Right kidney (tissue), 1 donor: ENCODE results near the gene SZT2.
"Not testable (repeated sequence)": the region's sequence is repeated elsewhere in the genome, so short reads cannot be mapped to it uniquely, and the experiment has no call there.

Experiments used
- DNase-seq: peaks from one replicate; pipeline ENCODE4 v3.0.0-alpha.2; 2016

The SZT2 gene

GRCh38 chr1:43360616-43361015 is 29.1 kb upstream of the SZT2 start:
- DNase-seq: no peak

- DNase-seq: no peak
Observed at GRCh38 chr1:43363283-43363934, 26.3 kb upstream of the SZT2 start.

- no peak for DNase-seq
Observed at GRCh38 chr1:43363935-43364525, 25.7 kb upstream of the SZT2 start.

GRCh38 chr1:43365678-43366077 is 24.0 kb upstream of the SZT2 start:
- DNase-seq: no peak

DNA sequence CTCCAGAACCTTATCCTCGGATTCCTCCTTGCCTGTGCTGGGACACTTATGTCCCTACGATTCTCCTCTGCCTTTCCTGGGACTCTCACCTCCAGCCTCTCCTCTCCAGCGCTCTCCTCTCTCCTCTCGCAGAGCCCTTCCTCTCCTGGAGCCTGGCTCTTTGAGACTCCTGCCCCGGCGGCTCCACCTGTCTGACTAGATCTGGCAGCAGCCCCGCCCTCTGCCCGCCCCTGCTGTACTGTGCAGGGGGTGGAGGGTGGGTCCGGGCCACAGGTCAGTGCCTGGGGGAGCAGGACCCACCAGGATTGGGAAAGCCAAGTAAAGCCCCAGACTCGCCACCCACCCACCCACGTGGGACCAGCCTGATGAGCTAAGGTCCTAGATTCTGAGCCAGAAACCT is 23.5 kb upstream of the SZT2 start:
- no peak for DNase-seq

GRCh38 chr1:43366601-43367025 is 23.1 kb upstream of the SZT2 start:
- no peak for DNase-seq

GRCh38 chr1:43367026-43367903 is 22.4 kb upstream of the SZT2 start:
- DNase-seq: peak; percentile 63

DNA sequence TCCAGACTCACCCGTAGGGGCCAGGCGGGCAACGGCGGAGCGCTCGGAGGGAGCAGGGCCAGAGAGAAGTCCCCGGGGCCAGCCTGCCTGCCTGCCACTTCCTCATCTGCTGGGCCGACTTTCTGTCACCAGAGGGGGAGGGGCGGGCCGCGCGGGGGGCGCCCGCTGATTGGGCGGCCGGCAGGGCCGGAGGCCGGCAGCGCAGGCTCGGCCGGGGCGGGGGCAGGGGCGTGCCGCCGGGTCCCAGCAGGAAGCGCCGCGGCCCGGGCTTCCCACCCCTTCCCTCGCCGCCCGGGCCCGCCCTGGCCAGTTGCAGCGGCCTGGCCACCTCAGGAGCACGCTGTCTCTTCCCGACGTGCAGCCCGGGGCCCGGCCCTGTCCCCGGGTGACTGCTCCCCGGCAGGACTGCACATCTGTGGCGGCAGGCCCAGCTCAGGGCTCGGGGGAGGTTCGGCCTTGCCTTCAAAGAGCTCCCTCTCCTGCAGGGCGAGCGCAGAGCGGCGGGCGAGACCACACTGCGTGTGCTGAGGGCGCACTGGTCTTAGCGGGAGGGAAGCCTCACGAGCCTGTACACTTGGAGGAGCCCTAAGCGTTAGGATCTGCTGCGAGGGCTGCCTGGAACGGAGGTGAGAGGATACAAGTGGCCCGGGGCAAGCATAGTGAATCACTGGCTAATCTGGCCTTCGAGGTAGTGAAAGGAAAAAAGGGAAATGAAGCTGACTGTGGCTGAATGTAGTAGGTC is 21.6 kb upstream of the SZT2 start, which contains the start of gene ELOVL1:
Gene ELOVL1, minus strand, starts transcription at position 108 of the 742 bp plus-strand sequence. CDS start 2,402 bp downstream, outside the sequence.
- DNase-seq: peak; percentile 97

GRCh38 chr1:43368646-43369020 is 21.1 kb upstream of the SZT2 start:
- no peak for DNase-seq

DNA sequence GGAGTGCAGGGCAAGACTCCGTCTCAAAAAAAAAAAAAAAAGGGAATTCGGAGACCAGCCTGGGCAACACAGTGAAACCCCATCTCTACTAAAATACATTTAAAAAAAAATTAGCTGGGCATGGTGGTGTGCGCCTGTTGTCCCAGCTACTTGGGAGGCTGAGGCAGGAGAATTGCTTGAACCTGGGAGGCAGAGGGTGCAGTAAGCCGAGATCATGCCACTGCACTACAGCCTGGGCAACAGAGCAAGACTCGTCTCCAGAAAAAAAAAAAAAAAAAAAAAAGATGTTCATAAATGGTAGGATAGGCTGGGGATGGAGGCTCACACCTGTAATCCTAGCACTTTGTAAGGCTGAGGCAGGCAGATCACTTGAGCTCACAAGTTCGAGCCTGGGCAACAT is 19.9 kb upstream of the SZT2 start:
- DNase-seq: not testable (repeated sequence)

- no peak for DNase-seq
Observed at GRCh38 chr1:43370564-43370963, 19.1 kb upstream of the SZT2 start.

DNA sequence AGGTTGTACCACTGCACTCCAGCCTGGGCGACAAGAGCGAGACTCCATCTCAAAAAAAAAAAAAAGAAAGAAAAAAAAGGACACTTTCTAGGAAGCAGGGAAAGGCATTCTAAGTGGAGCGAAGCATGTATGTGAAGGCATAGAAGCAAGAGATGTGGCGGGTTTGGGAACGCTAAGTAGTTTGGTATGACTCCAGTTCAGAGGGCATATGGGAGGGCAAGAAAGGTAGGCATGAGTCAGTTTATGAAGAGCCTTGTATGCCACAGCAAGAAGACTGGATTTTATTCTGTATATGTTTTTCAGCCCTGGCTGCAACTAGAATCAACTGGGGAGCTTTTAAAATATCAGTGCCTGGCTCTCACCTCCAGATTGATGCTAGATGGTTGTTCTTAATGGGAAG is 17.5 kb upstream of the SZT2 start:
- DNase-seq: no peak

DNA sequence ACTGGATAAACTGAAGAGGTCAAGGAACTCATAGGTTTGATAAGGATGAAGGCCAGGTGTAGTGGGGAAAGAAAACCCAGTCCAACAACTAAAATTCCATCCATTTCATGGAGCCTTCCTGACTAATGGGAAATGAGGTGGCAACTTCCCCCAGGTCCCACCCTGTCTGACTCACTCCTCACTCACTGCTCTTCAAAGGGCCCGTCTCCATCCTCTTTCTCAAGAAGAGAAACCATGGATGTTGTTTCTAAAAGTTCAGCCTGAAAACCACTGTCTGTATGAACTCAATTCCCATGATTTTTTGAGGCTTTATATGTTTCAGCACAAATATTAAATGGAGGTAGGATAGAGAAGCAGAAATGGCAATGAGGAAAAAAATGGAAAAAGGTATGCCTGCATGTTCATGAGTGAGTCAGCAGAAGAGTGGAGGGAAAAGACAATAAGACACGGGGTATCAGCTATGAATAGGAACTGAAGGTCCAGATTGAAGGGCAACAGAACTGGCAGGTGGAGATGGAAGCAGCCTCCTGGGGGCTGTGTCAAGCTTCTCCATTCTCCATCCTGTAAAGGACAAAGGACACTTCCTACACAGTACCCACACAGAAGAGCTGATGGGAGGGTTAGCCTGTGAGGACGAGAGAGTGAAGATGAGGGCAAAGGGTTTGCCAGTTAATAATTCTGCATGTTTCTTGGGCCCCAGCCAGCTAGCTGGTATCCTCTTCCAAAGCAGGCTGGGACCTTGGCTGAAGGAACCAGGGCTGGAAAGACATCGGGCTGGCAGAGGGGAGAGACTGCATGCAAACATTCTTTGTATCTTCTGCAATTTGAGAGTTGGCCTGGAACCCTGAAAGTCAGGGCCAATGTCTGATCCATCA is 16.4 kb upstream of the SZT2 start:
- no peak for DNase-seq

GRCh38 chr1:43376723-43377235 is 12.9 kb upstream of the SZT2 start:
- DNase-seq: no peak

- DNase-seq: no peak
Observed at GRCh38 chr1:43377831-43378230, 11.9 kb upstream of the SZT2 start.

GRCh38 chr1:43379476-43379875 is 10.2 kb upstream of the SZT2 start:
- DNase-seq: no peak

GRCh38 chr1:43381612-43382011 is 8.1 kb upstream of the SZT2 start:
- DNase-seq: no peak

DNA sequence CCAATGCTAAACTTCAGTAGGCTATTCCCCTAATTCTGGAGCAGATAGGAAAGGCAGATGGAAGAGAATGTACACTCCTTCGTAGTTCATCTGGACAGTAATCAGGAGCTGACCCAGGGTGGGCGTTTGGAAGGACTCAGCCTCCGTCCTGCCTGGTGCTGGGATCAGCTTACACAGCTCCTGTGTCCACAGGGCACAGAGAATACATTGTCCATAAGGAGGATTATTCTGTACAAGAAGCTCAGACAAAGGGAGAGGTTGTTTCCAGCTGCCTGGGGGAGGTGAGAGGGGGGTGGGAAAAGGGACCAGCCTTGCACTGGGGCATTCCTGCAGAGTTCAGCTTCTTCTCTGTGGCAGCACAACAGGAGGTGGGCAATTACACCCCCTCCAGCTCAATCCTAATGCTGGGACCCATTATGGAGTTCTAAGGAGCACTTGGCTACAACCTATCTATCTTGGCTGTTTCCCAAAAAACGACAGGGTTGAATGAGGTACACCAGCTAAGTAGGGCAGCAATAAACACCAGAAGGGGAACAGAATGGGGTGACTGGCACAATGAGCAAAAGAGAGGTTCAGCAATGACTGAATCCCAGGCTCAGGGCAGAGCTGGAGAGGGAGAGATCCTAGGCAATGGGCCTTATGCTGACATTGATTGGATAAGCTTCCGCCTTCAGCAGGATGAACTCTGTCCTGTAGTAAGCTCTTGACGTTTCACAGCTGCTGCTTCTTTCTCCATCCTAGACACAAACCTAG is 7.5 kb upstream of the SZT2 start:
- no peak for DNase-seq

DNA sequence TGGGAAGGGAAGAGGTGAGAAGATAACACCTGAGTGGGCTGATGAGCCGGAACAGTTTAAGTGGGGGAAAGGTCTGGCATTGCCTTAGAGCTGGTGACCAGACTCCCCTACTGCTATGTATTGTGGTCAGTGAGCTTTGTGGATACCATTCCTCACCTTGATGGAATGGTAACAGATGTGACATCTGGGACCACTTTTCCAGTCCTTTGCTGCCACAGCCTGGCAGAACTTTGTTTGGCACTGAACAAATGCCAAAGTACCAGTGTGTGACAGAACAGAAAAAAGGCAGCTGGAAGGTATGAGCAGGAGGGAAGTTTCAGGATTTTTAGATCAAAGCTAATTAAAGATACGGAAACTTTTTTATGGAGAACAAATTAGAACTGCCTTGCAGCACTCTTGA is 6.2 kb upstream of the SZT2 start:
- no peak for DNase-seq

DNA sequence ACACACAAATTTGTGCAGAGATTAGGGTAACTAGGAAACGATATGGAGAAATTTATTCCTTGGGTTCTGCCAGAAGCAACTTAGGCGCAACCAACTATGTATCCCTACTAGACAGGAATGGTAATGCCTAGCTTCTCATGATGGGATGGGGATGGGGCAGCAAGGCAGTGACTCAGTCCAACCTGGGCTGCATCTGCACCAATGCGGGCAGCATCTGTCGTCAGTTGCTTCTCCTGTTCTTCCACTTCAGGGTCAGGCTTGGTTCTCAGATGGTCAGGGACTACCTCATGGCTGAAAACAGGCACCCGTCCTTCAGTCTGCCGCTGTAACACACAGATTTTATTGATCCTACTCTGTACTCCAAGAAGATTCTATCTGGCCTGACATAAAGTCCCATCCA is 3.0 kb upstream of the SZT2 start:
- no peak for DNase-seq
